ENCODE data around the gene CDK3.
"Not testable (repeated sequence)": the region's sequence is repeated elsewhere in the genome, so short reads cannot be mapped to it uniquely, and the experiment has no call there.

Gene CDK3

GRCh38 chr17:76000755-76001521, at the start of gene CDK3:
Gene CDK3, plus strand, starts transcription at chr17:76000855. Its CDS starts 571 bp downstream, at chr17:76001426.
- Histone ChIP-seq H3K9me3 (ENCODE audit: low read length) (no peaks in the 10 kb centered on the region), H3K4me3 (ENCODE audit: low read depth in 1 of 2, low read length in 2 of 2) (no peak within 1 kb of the TSS), H3K36me3 (ENCODE audit: insufficient read depth, low read length) (no peaks in the 10 kb centered on the region), H3K27me3 (ENCODE audit: control insufficient read depth in 1 of 2, insufficient read depth in 2 of 2, low read length in 2 of 2) (no peaks in the 10 kb centered on the region), H3K9ac (ENCODE audit: low read length) (no peak within 1 kb of the TSS), H3K27ac (ENCODE audit: low read depth, low read length) (no peak within 1 kb of the TSS), H3K4me1 (ENCODE audit: insufficient read depth, low read length) (peaks cover 3% of the 10 kb centered on the region)

- Histone ChIP-seq H3K27ac (ENCODE audit: low read depth, low read length) (no peak overlapping the region), H3K4me1 (ENCODE audit: insufficient read depth, low read length) (no peaks in the 10 kb centered on the region), H3K9ac (ENCODE audit: low read length) (no peak overlapping the region), H3K9me3 (ENCODE audit: low read length) (no peaks in the 10 kb centered on the region), H3K36me3 (ENCODE audit: insufficient read depth, low read length) (peaks cover 66% of the 10 kb centered on the region), H3K27me3 (ENCODE audit: control insufficient read depth in 1 of 2, insufficient read depth in 2 of 2, low read length in 2 of 2) (no peaks in the 10 kb centered on the region), H3K4me3 (ENCODE audit: low read depth in 1 of 2, low read length in 2 of 2) (no peak overlapping the region)
Observed at GRCh38 chr17:75950855-75951554, 49.6 kb upstream of the CDK3 start.

GRCh38 chr17:75959051-75959838, 41.4 kb upstream of the CDK3 start:
- H3K9me3 ChIP-seq (ENCODE audit: low read length): no peaks in the 10 kb centered on the region
- no peaks in the 10 kb centered on the region for H3K4me1 ChIP-seq (ENCODE audit: insufficient read depth, low read length)
- H3K36me3 ChIP-seq (ENCODE audit: insufficient read depth, low read length): peaks cover 21% of the 10 kb centered on the region
- no peak overlapping the region for H3K9ac ChIP-seq (ENCODE audit: low read length)
- H3K4me3 ChIP-seq (ENCODE audit: low read depth in 1 of 2, low read length in 2 of 2): no peak overlapping the region
- no peak overlapping the region for H3K27ac ChIP-seq (ENCODE audit: low read depth, low read length)
- no peaks in the 10 kb centered on the region for H3K27me3 ChIP-seq (ENCODE audit: control insufficient read depth in 1 of 2, insufficient read depth in 2 of 2, low read length in 2 of 2)

- Histone ChIP-seq H3K9me3 (ENCODE audit: low read length) (no peaks in the 10 kb centered on the region), H3K4me1 (ENCODE audit: insufficient read depth, low read length) (no peaks in the 10 kb centered on the region), H3K27ac (ENCODE audit: low read depth, low read length) (no peak overlapping the region), H3K27me3 (ENCODE audit: control insufficient read depth in 1 of 2, insufficient read depth in 2 of 2, low read length in 2 of 2) (no peaks in the 10 kb centered on the region), H3K9ac (ENCODE audit: low read length) (no peak overlapping the region), H3K36me3 (ENCODE audit: insufficient read depth, low read length) (peaks cover 15% of the 10 kb centered on the region), H3K4me3 (ENCODE audit: low read depth in 1 of 2, low read length in 2 of 2) (no peak overlapping the region)
Observed at GRCh38 chr17:75959839-75960511, 40.7 kb upstream of the CDK3 start.

- Histone ChIP-seq H3K27ac (ENCODE audit: low read depth, low read length) (no peak overlapping the region), H3K36me3 (ENCODE audit: insufficient read depth, low read length) (no peaks in the 10 kb centered on the region), H3K4me3 (ENCODE audit: low read depth in 1 of 2, low read length in 2 of 2) (no peak overlapping the region), H3K9me3 (ENCODE audit: low read length) (no peaks in the 10 kb centered on the region), H3K27me3 (ENCODE audit: control insufficient read depth in 1 of 2, insufficient read depth in 2 of 2, low read length in 2 of 2) (no peaks in the 10 kb centered on the region), H3K9ac (ENCODE audit: low read length) (no peak overlapping the region), H3K4me1 (ENCODE audit: insufficient read depth, low read length) (no peaks in the 10 kb centered on the region)
Observed at GRCh38 chr17:75965468-75965867, 35.2 kb upstream of the CDK3 start.

- H3K36me3 ChIP-seq (ENCODE audit: insufficient read depth, low read length); H3K4me3 ChIP-seq (ENCODE audit: low read depth in 1 of 2, low read length in 2 of 2); H3K4me1 ChIP-seq (ENCODE audit: insufficient read depth, low read length); H3K9me3 ChIP-seq (ENCODE audit: low read length); H3K9ac ChIP-seq (ENCODE audit: low read length); H3K27me3 ChIP-seq (ENCODE audit: control insufficient read depth in 1 of 2, insufficient read depth in 2 of 2, low read length in 2 of 2); H3K27ac ChIP-seq (ENCODE audit: low read depth, low read length): not testable (repeated sequence)
Observed at GRCh38 chr17:75969044-75969443, 31.6 kb upstream of the CDK3 start.

- Histone ChIP-seq H3K27ac (ENCODE audit: low read depth, low read length) (no peak overlapping the region), H3K4me1 (ENCODE audit: insufficient read depth, low read length) (no peaks in the 10 kb centered on the region), H3K27me3 (ENCODE audit: control insufficient read depth in 1 of 2, insufficient read depth in 2 of 2, low read length in 2 of 2) (no peaks in the 10 kb centered on the region), H3K9me3 (ENCODE audit: low read length) (no peaks in the 10 kb centered on the region), H3K36me3 (ENCODE audit: insufficient read depth, low read length) (no peaks in the 10 kb centered on the region), H3K9ac (ENCODE audit: low read length) (no peak overlapping the region), H3K4me3 (ENCODE audit: low read depth in 1 of 2, low read length in 2 of 2) (no peak overlapping the region)
Observed at GRCh38 chr17:75970011-75970523, 30.6 kb upstream of the CDK3 start.

- Histone ChIP-seq H3K27ac (ENCODE audit: low read depth, low read length) (no peak overlapping the region), H3K36me3 (ENCODE audit: insufficient read depth, low read length) (no peaks in the 10 kb centered on the region), H3K4me1 (ENCODE audit: insufficient read depth, low read length) (no peaks in the 10 kb centered on the region)
Observed at GRCh38 chr17:75970626-75971025, 30.0 kb upstream of the CDK3 start.

GRCh38 chr17:75975187-75975586, 25.5 kb upstream of the CDK3 start:
- H3K4me3 ChIP-seq (ENCODE audit: low read depth in 1 of 2, low read length in 2 of 2); H3K9ac ChIP-seq (ENCODE audit: low read length): not testable (repeated sequence)
- H3K4me1 ChIP-seq (ENCODE audit: insufficient read depth, low read length): peaks cover 14% of the 10 kb centered on the region

More at GRCh38 chr17:75970626-75971025, 30.0 kb upstream of the CDK3 start:
- Histone ChIP-seq H3K27me3 (ENCODE audit: control insufficient read depth in 1 of 2, insufficient read depth in 2 of 2, low read length in 2 of 2) (no peaks in the 10 kb centered on the region), H3K4me3 (ENCODE audit: low read depth in 1 of 2, low read length in 2 of 2) (no peak overlapping the region), H3K9ac (ENCODE audit: low read length) (no peak overlapping the region), H3K9me3 (ENCODE audit: low read length) (no peaks in the 10 kb centered on the region)

GRCh38 chr17:75975757-75976174, 24.9 kb upstream of the CDK3 start:
- no peak overlapping the region for H3K4me3 ChIP-seq (ENCODE audit: low read depth in 1 of 2, low read length in 2 of 2)
- H3K9me3 ChIP-seq (ENCODE audit: low read length): no peaks in the 10 kb centered on the region
- H3K27me3 ChIP-seq (ENCODE audit: control insufficient read depth in 1 of 2, insufficient read depth in 2 of 2, low read length in 2 of 2): no peaks in the 10 kb centered on the region
- no peak overlapping the region for H3K27ac ChIP-seq (ENCODE audit: low read depth, low read length)
- peaks cover 17% of the 10 kb centered on the region for H3K4me1 ChIP-seq (ENCODE audit: insufficient read depth, low read length)
- no peaks in the 10 kb centered on the region for H3K36me3 ChIP-seq (ENCODE audit: insufficient read depth, low read length)
- H3K9ac ChIP-seq (ENCODE audit: low read length): no peak overlapping the region

More at GRCh38 chr17:75975187-75975586, 25.5 kb upstream of the CDK3 start:
- not testable (repeated sequence) for H3K27me3 ChIP-seq (ENCODE audit: control insufficient read depth in 1 of 2, insufficient read depth in 2 of 2, low read length in 2 of 2); H3K9me3 ChIP-seq (ENCODE audit: low read length); H3K27ac ChIP-seq (ENCODE audit: low read depth, low read length); H3K36me3 ChIP-seq (ENCODE audit: insufficient read depth, low read length)

Measured in muscle layer of colon (tissue), 2 donors.